ENCODE results near the gene C19orf85. TPM values are rescaled to one million over a fixed set of nuclear protein-coding genes. Genes with fewer than 3 reads are reported as not detected.
A peak's percentile ranks its signal among the peaks of the same experiment; 100 is the strongest.

The C19orf85 gene
- total RNA-seq, 2 donors from 2014 or later: not detected

DNA sequence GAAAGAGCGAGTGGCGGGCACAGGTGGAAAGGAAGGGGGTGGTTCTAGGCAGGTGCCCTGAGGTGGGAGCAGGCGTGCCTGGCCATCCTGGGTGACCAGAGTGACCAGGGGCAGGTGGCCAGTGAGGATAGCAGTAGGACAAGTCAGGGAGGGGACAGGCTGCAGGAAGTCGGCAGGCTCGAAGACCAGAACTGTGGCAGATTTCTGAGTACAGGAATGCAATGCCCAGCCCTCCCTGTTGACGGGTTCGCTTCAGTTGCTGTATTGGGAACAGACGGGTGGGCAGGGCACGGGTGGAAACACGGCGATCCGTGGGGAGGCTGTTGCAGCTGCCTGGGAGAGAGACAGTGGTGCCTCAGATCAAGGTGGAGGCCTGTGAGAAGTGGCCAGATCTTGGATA lies 13.8 kb upstream of the C19orf85 start:
- no peaks in the 10 kb centered on the region for H3K9me3 Mint-ChIP-seq
- no peaks in the 10 kb centered on the region for H3K27me3 Mint-ChIP-seq (ENCODE audit: low read depth)
- ATAC-seq (replicated peaks in 1 of 2) (no peak), DNase-seq (no peak)
- peaks cover 38% of the 10 kb centered on the region for H3K4me1 Mint-ChIP-seq (ENCODE audit: low read depth)
- no peaks in the 10 kb centered on the region for H3K36me3 Mint-ChIP-seq (ENCODE audit: insufficient read depth in 2 of 2)
- no peak overlapping the region for H3K27ac Mint-ChIP-seq
- peak overlapping the region; percentile 87 to 97 for H3K4me3 Mint-ChIP-seq

DNA sequence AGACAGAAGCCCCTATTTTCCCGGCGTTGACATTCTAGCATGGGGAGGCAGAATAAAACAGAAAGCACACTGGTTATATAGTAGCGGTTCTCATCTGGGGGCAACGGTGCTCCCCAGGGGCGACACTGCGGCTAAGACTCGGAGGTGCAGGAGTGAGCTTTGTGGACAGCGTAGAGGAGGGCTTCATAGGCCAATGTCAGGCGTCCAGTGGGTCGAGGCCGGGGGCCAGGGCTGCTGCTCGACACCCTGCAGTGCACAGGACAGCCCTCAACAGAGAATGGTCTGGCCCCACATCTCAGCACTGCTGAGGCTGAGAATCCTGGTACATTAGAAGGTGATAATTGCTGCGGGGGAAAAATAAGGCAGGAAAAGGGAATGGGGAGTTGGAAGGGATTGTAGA lies 13.4 kb upstream of the C19orf85 start:
- Mint-ChIP-seq H3K9me3 (no peaks in the 10 kb centered on the region), H3K27ac (peak overlapping the region; percentile 27), H3K27me3 (ENCODE audit: low read depth) (no peaks in the 10 kb centered on the region), H3K4me1 (ENCODE audit: low read depth) (peaks cover 38% of the 10 kb centered on the region), H3K4me3 (peak overlapping the region; percentile 87 to 97), H3K36me3 (ENCODE audit: insufficient read depth in 2 of 2) (no peaks in the 10 kb centered on the region)
- ATAC-seq (replicated peaks in 1 of 2): no peak
- no peak for DNase-seq

DNA sequence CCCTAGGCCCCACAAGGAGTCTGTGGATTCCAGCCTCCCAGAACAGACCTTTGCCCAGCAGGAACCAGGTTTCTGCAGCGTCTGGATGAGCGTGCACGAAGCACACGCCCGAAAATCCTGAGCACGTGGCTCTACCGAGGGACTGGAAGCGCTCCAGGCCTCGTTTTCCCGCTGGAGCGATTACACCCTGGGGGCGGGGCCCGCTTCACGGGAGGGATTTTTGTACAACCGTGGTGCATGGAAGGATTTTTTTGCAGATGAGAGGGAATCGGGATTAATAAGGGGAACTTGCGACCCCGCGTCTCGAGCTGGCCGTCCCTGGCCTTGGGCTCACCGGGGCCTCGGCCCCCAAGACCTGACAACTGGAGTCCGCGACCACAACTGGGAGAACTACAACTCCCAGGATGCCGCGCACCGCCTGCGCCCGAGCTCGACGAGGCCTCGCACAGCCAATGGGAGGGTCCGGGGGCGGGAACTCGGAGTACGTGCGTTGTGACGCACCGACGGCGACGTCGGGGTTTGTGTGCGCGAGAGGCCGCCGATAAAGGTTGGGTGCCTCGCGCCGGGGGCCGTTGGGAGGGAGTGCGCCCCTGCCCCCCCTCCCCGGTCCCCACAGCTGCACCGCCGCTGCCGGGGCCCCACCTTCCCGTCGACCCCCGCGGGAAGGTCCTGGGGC lies 11.7 kb upstream of the C19orf85 start, which contains the start of gene ZNF628:
TSS of gene ZNF628 (plus strand) at position 518 of the 676 bp plus-strand sequence. CDS start 3,294 bp downstream, outside the sequence.
- Mint-ChIP-seq H3K27me3 (ENCODE audit: low read depth) (no peaks in the 10 kb centered on the region), H3K36me3 (ENCODE audit: insufficient read depth in 2 of 2) (no peaks in the 10 kb centered on the region), H3K27ac (peak within 1 kb of the TSS; percentile 93), H3K4me1 (ENCODE audit: low read depth) (peaks cover 38% of the 10 kb centered on the region), H3K4me3 (peak within 1 kb of the TSS; percentile 95 to 97), H3K9me3 (no peaks in the 10 kb centered on the region)
- peak; percentile 95 to 96 for ATAC-seq (replicated peaks in 1 of 2)
- peak; percentile 97 to 99 for DNase-seq

DNA sequence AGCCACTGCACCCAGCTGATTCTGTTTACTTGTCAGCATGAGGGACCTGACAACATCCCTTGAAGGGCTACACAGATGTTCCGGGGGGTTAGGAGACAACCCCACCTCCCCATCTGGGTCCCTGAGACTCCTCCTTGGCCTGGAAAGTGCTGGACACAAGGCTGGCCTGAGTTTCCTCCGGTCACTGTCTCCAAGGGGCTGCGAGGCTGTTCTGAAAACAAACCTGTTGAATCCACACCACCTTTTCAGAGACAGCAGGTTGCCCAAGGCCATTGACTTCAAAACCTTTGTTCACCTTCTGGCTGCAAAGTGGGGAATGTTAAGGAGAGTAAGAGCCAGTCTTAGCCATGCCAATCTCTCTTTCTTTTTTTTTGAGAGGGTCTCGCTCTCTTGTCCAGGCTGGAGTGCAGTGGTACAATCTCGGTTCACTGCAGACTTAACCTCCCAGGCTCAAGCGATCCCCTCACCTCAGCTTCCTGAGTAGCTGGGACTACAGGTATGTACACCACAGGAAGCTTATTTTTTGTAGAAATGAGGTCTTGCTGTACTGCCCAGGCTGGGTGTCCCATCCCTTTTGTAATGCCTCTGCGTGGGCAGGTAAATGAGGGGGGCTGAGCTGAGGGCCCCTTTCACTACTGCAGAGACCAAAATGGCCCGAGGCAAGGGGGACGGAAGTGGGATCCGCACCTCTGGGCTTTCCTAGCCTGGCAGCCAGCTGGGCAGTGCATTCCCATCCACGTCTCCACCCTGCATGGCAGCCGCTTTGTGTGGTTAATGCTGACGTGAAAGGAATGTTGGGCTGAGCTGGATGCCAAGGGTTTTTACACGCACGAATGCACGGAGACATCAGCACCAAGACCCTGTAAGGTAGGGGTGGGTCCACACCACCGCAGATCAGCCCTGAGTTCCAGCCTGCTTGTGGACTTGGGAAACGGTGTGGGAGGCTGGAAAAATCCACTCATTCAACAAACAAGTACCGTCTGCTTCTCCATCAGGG lies 10.0 kb upstream of the C19orf85 start:
- Mint-ChIP-seq H3K27me3 (ENCODE audit: low read depth) (no peaks in the 10 kb centered on the region), H3K36me3 (ENCODE audit: insufficient read depth in 2 of 2) (no peaks in the 10 kb centered on the region), H3K27ac (no peak overlapping the region), H3K9me3 (no peaks in the 10 kb centered on the region), H3K4me3 (peak overlapping the region in 1 of 2 donors; percentile 10), H3K4me1 (ENCODE audit: low read depth) (peaks cover 33% of the 10 kb centered on the region)
- ATAC-seq (replicated peaks in 1 of 2) (no peak), DNase-seq (no peak)

DNA sequence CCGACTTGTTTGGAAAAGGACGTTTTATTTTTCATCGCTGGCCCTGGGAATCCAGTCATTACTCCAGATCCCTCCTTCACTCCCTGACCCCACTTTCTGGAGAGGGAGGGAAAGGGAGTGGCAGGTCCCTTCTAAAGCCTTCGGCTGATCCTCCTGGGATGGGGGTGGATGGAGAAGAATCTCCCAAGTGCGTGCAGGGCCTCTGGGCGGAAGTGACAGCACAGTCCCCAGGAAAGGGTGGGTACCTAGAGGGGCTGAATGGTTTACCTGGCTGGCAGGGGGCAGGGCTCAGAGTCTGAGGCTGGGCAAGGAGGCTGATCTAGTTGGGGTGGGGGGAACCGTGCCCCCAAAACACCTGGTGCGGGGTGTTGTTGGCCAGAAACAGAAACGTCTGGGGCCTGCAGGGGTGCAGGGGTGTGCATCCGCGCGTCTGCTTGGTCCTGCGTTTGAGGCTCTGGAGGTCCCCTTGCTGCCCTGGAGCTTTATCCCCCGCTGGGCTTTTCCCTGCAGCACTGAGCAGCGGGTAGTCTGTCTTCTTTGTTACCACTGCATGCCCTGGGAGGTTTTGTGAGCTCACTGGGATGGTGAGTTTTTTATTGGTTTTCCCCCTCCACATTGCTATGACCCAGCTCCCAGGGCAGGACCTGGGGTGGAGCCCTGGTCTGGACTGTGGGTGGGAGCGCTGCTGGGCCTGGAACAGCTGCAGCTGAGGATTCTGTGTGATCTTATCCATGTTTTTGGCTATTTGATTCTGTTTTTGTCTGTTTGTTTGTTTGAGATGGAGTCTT lies 8.9 kb upstream of the C19orf85 start:
- H3K4me1 Mint-ChIP-seq (ENCODE audit: low read depth): peaks cover 21% of the 10 kb centered on the region
- H3K27ac Mint-ChIP-seq: no peak overlapping the region
- no peak for ATAC-seq (replicated peaks in 1 of 2)
- H3K9me3 Mint-ChIP-seq: no peaks in the 10 kb centered on the region
- H3K27me3 Mint-ChIP-seq (ENCODE audit: low read depth): no peaks in the 10 kb centered on the region
- H3K36me3 Mint-ChIP-seq (ENCODE audit: insufficient read depth in 2 of 2): no peaks in the 10 kb centered on the region
- no peak overlapping the region for H3K4me3 Mint-ChIP-seq
- no peak for DNase-seq

DNA sequence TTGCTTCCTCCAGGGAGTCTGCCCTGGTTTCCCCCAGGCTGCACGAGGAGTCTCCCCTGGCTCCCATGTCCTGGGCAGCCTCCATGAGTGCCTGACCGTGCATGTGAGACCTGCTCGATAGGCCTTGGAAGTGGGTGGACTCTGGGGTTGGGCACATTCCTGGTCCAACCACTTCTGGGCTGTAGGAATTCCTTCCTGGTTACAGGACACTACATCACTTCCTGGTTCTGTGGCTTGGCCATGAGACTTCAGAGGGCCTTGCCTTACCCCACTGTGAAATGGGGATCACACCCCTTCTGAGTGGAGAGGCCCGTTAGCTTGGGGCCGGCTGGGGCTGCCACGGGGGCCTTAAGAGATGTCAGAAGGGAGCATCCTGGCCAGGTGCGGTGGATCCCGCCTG lies 7.9 kb upstream of the C19orf85 start:
- Mint-ChIP-seq H3K27ac (no peak overlapping the region), H3K27me3 (ENCODE audit: low read depth) (no peaks in the 10 kb centered on the region), H3K4me3 (no peak overlapping the region), H3K4me1 (ENCODE audit: low read depth) (peaks cover 16% of the 10 kb centered on the region), H3K9me3 (no peaks in the 10 kb centered on the region), H3K36me3 (ENCODE audit: insufficient read depth in 2 of 2) (no peaks in the 10 kb centered on the region)
- DNase-seq (no peak), ATAC-seq (replicated peaks in 1 of 2) (no peak)

DNA sequence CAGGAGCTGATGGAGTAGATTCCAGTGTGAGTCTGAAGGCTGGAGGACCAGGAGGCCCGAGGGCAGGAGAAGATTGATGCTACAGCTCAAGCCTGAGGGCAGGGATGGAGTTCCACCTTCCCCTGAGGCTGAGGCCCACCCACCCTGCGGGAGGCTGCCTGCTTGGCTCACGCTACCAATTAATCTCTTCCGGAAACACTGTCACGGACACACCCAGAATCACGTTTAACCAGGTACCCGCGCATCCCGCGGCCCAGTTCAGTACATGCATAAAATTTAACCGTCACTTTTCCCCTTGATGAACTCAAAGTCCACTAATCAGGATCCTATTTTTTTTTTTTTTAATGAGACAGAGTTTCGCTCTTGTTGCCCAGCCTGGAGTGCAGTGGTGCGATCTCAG lies 6.7 kb upstream of the C19orf85 start:
- Mint-ChIP-seq H3K27ac (no peak overlapping the region), H3K9me3 (no peaks in the 10 kb centered on the region), H3K4me3 (no peak overlapping the region), H3K4me1 (ENCODE audit: low read depth) (peaks cover 13% of the 10 kb centered on the region), H3K36me3 (ENCODE audit: insufficient read depth in 2 of 2) (no peaks in the 10 kb centered on the region), H3K27me3 (ENCODE audit: low read depth) (no peaks in the 10 kb centered on the region)
- no peak for ATAC-seq (replicated peaks in 1 of 2)
- DNase-seq: no peak

DNA sequence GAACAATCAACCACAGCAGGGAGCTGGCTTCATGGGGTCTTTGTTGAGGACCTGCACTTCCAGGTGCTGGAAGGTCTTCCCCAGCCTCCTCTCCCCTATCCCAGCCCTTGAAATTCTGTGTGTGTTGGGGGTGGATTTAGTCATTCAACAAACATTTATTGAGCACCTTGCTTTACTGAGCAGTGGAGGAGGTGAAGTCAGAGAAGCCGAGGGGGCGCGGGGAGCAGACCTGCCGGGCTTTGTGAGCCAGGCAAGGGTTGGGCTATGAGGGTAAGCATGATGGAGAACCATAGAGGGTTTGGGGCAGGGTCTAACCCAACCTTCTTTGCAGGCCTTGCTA lies 3.5 kb upstream of the C19orf85 start:
- no peaks in the 10 kb centered on the region for H3K9me3 Mint-ChIP-seq
- ATAC-seq (replicated peaks in 1 of 2): peak; percentile 27 to 35
- no peak overlapping the region for H3K4me3 Mint-ChIP-seq
- no peaks in the 10 kb centered on the region for H3K36me3 Mint-ChIP-seq (ENCODE audit: insufficient read depth in 2 of 2)
- no peaks in the 10 kb centered on the region for H3K27me3 Mint-ChIP-seq (ENCODE audit: low read depth)
- DNase-seq: no peak
- H3K4me1 Mint-ChIP-seq (ENCODE audit: low read depth): peaks cover 4% of the 10 kb centered on the region
- no peak overlapping the region for H3K27ac Mint-ChIP-seq

DNA sequence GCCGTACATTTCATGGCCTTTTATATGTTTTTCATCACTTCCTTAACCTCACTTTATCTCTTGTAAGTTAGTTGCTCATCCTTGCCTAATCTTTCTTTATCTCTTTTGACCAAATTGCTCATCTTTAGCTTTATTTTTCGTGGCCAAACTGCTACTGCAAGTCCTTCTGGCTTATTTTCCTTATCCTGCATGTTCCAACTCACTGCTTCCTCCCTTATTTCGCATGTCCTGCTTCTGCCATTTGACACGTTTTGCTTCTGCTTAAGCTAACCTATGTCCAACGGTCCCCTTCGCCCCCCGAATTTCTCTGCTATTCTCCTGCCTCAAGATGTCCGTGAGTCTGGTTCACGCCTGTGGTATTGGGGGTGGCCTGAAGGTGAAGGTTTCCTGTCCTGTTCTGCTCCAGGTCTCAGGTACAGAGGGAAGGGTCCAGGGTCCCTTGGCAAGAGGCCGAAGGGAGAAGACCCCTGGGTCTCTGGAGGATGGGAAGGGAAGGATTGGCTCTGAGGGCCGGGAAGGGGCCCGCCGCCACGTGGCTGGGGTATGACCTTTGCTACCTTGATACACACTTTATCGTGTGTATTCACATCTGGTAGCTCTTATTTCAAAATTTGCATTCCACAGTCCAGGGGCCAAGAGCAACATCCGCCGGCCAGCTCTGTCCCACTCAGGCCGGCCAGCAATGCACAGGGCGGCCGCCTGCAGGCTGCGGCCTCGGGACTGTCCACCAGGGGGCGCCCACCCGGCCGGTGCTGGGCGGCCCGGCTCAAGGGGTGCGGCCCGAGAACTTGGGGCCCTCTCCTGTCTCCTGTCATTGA lies 2.9 kb upstream of the C19orf85 start:
- H3K36me3 Mint-ChIP-seq (ENCODE audit: insufficient read depth in 2 of 2): no peaks in the 10 kb centered on the region
- ATAC-seq (replicated peaks in 1 of 2): peak; percentile 96
- peak; percentile 75 to 86 for DNase-seq
- no peaks in the 10 kb centered on the region for H3K9me3 Mint-ChIP-seq
- H3K4me3 Mint-ChIP-seq: no peak overlapping the region
- H3K4me1 Mint-ChIP-seq (ENCODE audit: low read depth): peaks cover 10% of the 10 kb centered on the region
- no peaks in the 10 kb centered on the region for H3K27me3 Mint-ChIP-seq (ENCODE audit: low read depth)
- no peak overlapping the region for H3K27ac Mint-ChIP-seq

DNA sequence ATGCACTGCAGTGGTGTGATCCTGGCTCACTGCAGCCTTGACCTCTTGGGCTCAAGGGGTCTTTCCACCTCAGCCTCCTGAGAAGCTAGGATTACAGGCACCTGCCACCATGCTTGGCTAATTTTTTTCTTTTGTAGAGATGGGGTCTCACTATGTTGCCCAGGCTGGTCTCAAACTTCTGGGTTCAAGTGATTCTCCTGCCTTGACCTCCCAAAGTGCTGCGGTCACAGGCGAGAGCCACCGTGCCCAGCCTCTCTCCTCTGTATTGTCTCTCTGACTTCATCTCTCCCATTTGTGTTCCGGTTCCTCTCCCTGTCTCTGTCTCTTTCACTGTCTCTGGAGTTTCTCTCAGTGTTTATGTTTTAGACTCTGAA lies 1.7 kb upstream of the C19orf85 start:
- no peak overlapping the region for H3K27ac Mint-ChIP-seq
- H3K27me3 Mint-ChIP-seq (ENCODE audit: low read depth): no peaks in the 10 kb centered on the region
- no peaks in the 10 kb centered on the region for H3K9me3 Mint-ChIP-seq
- ATAC-seq (replicated peaks in 1 of 2) (no peak), DNase-seq (no peak)
- no peak overlapping the region for H3K4me3 Mint-ChIP-seq
- H3K36me3 Mint-ChIP-seq (ENCODE audit: insufficient read depth in 2 of 2): no peaks in the 10 kb centered on the region
- peaks cover 16% of the 10 kb centered on the region for H3K4me1 Mint-ChIP-seq (ENCODE audit: low read depth)

DNA sequence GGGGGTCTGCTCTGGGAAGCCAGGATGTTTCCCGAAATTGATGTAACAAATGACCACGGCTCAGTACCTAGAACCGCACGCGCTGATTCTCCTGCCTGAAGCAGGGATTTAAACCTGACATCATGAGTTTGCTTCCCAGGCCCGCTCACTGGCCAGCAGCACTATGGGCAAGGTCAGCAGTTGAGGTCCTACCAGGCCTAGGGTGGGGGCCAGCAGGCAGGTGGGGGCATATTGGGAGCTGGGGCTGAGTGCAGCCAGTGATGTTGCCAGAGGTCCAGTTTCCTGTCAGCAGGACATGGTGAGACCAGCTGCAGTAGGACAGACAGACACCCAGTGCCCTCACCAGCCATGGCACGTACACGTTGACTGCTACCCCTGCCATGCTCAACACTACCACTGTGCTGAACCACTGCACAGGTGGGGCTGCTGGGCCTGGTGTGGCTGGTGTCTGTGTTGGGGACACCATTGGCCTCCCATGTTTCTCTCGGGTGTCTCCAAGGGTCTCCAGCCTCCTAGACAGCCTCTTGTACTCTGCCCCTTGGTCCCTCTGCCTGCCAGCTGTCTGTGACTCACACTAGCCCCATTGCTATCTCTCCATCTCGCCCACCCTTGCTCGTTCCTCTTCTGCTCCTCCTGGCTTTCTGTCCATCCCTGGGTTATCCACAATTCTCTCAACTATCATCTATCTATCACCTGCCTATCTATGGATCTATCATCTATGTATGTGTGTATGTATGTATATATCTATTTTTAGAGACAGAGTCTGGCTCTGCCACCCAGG lies 1.1 kb upstream of the C19orf85 start:
- Mint-ChIP-seq H3K27me3 (ENCODE audit: low read depth) (no peaks in the 10 kb centered on the region), H3K4me1 (ENCODE audit: low read depth) (peaks cover 21% of the 10 kb centered on the region)

More for the DNA sequence above, 1.1 kb upstream of the C19orf85 start:
- DNase-seq (no peak), ATAC-seq (replicated peaks in 1 of 2) (no peak)
- Mint-ChIP-seq H3K36me3 (ENCODE audit: insufficient read depth in 2 of 2) (no peaks in the 10 kb centered on the region), H3K9me3 (no peaks in the 10 kb centered on the region), H3K4me3 (no peak overlapping the region), H3K27ac (no peak overlapping the region)
